ENCODE results near the gene ECE2. TPM values are rescaled to one million over a fixed set of nuclear protein-coding genes. Genes with fewer than 3 reads are reported as not detected.

Gene ECE2
- total RNA-seq = 0.17 TPM in 1 of 2 replicates, not detected in the other

GRCh38 chr3:184275961-184276910 is at the start of gene ECE2:
ECE2 (plus strand) TSS chr3:184276022; CDS start chr3:184276154, 132 bp downstream.

GRCh38 chr3:184229394-184230080 is 46.3 kb upstream of the ECE2 start, which contains the start of gene VWA5B2:
VWA5B2 (plus strand) TSS chr3:184229585; CDS start chr3:184230529, 944 bp downstream.

GRCh38 chr3:184248454-184249411 is 27.1 kb upstream of the ECE2 start, which contains the start of gene ALG3:
ALG3 (minus strand) TSS chr3:184248962; CDS start chr3:184248940, 22 bp downstream.

GRCh38 chr3:184249412-184250166 is 26.2 kb upstream of the ECE2 start, which contains the start of gene EEF1AKMT4:
EEF1AKMT4 (plus strand) TSS chr3:184249672; CDS start chr3:184249695, 23 bp downstream.

GRCh38 chr3:184261270-184261853 is 14.5 kb upstream of the ECE2 start, which contains the start of gene CAMK2N2:
CAMK2N2 (minus strand) TSS chr3:184261553; CDS start chr3:184261285, 268 bp downstream.

GRCh38 chr3:184298759-184299487 is 23.1 kb downstream of the ECE2 start, which contains the start of gene PSMD2:
PSMD2 (plus strand) TSS chr3:184299241; CDS start chr3:184299267, 26 bp downstream.

GRCh38 chr3:184314363-184314699 is 38.5 kb downstream of the ECE2 start, which contains the start of gene EIF4G1:
EIF4G1 (plus strand) TSS chr3:184314606; CDS start chr3:184315797, 1,191 bp downstream.

GRCh38 chr3:184337399-184337714 is 61.5 kb downstream of the ECE2 start, which contains the start of gene FAM131A:
FAM131A (plus strand) TSS chr3:184337600; CDS start chr3:184337631, 31 bp downstream.

Other genes starting within 250 kb of the ECE2 start
- not detected in 2 replicates for gene HTR3D, start 244.3 kb upstream of the ECE2 start, total RNA-seq
- gene HTR3C, start 223.0 kb upstream of the ECE2 start, total RNA-seq = not detected in 2 replicates
- gene HTR3E, start 179.0 kb upstream of the ECE2 start, total RNA-seq = not detected in 2 replicates
- 27.0 and 27.2 TPM in 2 replicates for gene EIF2B5, start 140.7 kb upstream of the ECE2 start, total RNA-seq
- 45.7 and 57.3 TPM in 2 replicates for gene DVL3, start 120.6 kb upstream of the ECE2 start, total RNA-seq
- gene AP2M1, start 101.2 kb upstream of the ECE2 start, total RNA-seq = 363 and 399 TPM in 2 replicates
- 64.6 and 69.0 TPM in 2 replicates for gene ABCF3, start 89.8 kb upstream of the ECE2 start, total RNA-seq
- gene VWA5B2, start 46.4 kb upstream of the ECE2 start, total RNA-seq = 0.03 and 0.52 TPM in 2 replicates
- gene ALG3, start 27.1 kb upstream of the ECE2 start, total RNA-seq = 43.6 and 51.5 TPM in 2 replicates
- gene EEF1AKMT4, start 26.4 kb upstream of the ECE2 start, total RNA-seq = 2.2 and 2.9 TPM in 2 replicates
- gene CAMK2N2, start 14.5 kb upstream of the ECE2 start, total RNA-seq = 0.13 TPM in 2 replicates
- gene PSMD2, start 23.2 kb downstream of the ECE2 start, total RNA-seq = 314 and 468 TPM in 2 replicates
- 496 and 598 TPM in 2 replicates for gene EIF4G1, start 38.6 kb downstream of the ECE2 start, total RNA-seq
- gene FAM131A, start 61.6 kb downstream of the ECE2 start, total RNA-seq = 26.5 and 44.6 TPM in 2 replicates
- gene CLCN2, start 85.6 kb downstream of the ECE2 start, total RNA-seq = 3.3 and 4.4 TPM in 2 replicates
- 54.1 and 55.5 TPM in 2 replicates for gene POLR2H, start 85.7 kb downstream of the ECE2 start, total RNA-seq
- gene THPO, start 102.2 kb downstream of the ECE2 start, total RNA-seq = 0.10 and 0.46 TPM in 2 replicates
- gene CHRD, start 104.0 kb downstream of the ECE2 start, total RNA-seq = 1.5 and 10.9 TPM in 2 replicates

Measured in smooth muscle cell of the pulmonary artery (primary cell).